SK-N-MC (cell line): ENCODE results near the gene DCAF8L2.

Experiments used
- EZH2 ChIP-seq: fragments of 200-600 bp; sonication (generic); IDR thresholded peaks from one replicate; pipeline ENCODE4 v1.6.1; 2017; ENCODE audit warnings: antibody characterized with exemption
- POLR2AphosphoS5 ChIP-seq: IDR thresholded peaks from 2 replicates; pipeline ENCODE4 v1.6.1; 2012; ENCODE audit warnings: mild to moderate bottlenecking, low read depth, low read length, borderline replicate concordance

DNA sequence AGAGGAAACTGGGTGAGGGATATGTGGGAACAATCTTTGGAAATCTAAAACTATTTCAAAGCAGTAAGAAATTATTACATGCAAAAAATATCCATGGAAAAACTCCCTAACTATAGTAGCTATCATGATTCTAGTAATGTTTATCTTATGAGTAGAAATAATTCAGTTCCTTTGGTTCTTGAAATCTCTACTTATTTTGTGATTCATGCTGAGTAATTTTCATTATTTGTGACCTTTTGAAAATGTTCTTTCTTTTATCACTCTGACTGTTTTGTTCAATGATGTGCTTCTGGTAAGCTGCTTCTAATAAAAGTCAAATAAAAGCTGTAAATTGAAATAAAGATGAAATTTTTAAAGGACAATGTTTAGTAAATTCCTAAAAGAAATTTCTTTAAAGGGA is 177.2 kb downstream of the DCAF8L2 start:
- no peak for TF ChIP-seq POLR2AphosphoS5
- TF ChIP-seq EZH2, result no peak
